Choroid plexus epithelial cell (primary cell): Measurements from ENCODE around the gene AOC1.

Experiments
- DNase-seq: peaks from one replicate; pipeline ENCODE4 v3.0.0-alpha.2; 2010; ENCODE audit warnings: low read depth
- H3K4me3 ChIP-seq: 2 replicates; pipeline ENCODE4 v1.5.1; 2011; ENCODE audit warnings: low read depth, mild to moderate bottlenecking, control low read depth, low read length, moderate library complexity
- TF ChIP-seq, protein P1 (sequence below): conservative IDR thresholded peaks from 2 replicates; pipeline ENCODE4 v1.5.1; 2011; ENCODE audit warnings: low read depth, mild to moderate bottlenecking, control low read depth, inconsistent platforms, low read length, moderate library complexity

The AOC1 gene

DNA sequence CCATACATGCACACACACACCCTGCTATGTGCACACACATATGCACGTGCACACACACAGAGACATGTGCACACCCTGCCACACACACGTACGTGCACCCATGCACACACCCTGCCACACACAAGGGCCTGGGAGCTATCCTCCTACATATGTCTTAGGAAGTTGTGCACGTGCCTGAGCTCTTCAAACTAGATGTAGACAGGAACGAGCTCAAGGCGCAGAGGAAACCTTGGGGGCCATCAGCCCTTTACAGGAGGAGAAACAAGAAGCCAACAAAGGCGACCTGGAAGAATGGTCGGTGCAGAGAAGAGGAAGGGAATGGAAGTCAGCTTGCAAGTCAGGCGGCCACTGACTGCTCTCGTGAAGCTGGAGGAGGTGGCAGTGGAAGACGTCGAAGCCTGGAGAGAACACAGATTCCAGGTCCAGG, 58.7 kb downstream of the AOC1 start:
- TF ChIP-seq, protein P1, sequence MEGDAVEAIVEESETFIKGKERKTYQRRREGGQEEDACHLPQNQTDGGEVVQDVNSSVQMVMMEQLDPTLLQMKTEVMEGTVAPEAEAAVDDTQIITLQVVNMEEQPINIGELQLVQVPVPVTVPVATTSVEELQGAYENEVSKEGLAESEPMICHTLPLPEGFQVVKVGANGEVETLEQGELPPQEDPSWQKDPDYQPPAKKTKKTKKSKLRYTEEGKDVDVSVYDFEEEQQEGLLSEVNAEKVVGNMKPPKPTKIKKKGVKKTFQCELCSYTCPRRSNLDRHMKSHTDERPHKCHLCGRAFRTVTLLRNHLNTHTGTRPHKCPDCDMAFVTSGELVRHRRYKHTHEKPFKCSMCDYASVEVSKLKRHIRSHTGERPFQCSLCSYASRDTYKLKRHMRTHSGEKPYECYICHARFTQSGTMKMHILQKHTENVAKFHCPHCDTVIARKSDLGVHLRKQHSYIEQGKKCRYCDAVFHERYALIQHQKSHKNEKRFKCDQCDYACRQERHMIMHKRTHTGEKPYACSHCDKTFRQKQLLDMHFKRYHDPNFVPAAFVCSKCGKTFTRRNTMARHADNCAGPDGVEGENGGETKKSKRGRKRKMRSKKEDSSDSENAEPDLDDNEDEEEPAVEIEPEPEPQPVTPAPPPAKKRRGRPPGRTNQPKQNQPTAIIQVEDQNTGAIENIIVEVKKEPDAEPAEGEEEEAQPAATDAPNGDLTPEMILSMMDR: no peak
- DNase-seq: no peak

More for the DNA sequence above, 58.7 kb downstream of the AOC1 start:
- H3K4me3 ChIP-seq: no peak overlapping the region
